Measurements from ENCODE around the gene RAPGEF3. TPM values are rescaled to one million over a fixed set of nuclear protein-coding genes. Genes with fewer than 3 reads are reported as not detected.
A peak's percentile ranks its signal among the peaks of the same experiment; 100 is the strongest.

The RAPGEF3 gene, protein sequence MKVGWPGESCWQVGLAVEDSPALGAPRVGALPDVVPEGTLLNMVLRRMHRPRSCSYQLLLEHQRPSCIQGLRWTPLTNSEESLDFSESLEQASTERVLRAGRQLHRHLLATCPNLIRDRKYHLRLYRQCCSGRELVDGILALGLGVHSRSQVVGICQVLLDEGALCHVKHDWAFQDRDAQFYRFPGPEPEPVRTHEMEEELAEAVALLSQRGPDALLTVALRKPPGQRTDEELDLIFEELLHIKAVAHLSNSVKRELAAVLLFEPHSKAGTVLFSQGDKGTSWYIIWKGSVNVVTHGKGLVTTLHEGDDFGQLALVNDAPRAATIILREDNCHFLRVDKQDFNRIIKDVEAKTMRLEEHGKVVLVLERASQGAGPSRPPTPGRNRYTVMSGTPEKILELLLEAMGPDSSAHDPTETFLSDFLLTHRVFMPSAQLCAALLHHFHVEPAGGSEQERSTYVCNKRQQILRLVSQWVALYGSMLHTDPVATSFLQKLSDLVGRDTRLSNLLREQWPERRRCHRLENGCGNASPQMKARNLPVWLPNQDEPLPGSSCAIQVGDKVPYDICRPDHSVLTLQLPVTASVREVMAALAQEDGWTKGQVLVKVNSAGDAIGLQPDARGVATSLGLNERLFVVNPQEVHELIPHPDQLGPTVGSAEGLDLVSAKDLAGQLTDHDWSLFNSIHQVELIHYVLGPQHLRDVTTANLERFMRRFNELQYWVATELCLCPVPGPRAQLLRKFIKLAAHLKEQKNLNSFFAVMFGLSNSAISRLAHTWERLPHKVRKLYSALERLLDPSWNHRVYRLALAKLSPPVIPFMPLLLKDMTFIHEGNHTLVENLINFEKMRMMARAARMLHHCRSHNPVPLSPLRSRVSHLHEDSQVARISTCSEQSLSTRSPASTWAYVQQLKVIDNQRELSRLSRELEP
- polyA plus RNA-seq (2012; ENCODE audit: low read depth, missing spikeins) = 0.47 TPM

DNA sequence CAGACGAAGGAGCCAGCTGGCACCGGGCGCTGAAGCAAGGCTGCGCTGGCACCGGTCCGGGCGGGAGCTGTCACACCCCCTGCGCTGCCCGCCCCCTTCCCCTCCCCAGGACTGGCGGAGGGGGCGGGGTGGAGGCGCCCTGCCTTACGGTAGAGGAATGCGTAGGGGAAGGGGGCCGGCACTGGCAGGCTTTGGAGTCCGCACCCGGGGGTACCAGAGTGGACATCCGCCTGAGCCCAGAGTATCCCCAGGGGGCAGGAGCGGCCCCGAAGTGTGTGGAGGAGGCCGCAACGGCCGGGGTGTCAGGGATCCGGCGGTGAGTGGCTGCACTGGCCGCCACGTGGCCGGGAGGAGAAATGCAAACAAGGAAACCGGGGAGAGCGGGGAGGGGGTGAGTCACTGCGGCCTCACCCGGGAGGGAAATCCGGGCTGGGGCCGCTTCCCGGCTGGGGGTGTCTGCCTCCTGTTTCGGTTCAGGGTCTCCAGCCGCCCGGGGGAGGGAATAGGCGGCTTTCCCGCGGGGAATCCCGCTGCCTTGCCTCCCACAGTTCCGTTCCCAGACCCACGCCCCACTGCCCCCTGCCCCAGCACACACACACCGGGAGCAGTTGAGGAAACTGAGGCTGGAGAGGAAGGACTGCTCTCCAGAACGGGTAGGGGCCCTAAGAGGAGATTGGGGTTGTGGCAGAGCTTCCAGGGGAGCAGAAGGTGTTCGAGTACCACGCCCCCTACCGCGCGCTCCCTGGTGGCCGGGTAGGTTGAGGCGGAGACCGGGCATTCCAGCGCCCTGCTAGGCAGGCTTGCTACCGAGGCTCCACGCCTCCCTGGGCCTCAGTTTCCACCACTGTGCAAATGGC lies at the start of gene RAPGEF3:
TSS of gene RAPGEF3 (minus strand) at position 47 of the 857 bp plus-strand sequence. CDS start 324 bp downstream, outside the sequence.
- FAIRE-seq = peak; percentile 82
- TF ChIP-seq POU2F2 (IDR thresholded peaks at IDR 0.05; ENCODE audit: low read depth, low read length) = 0 out of 2 replicates have a peak, but pooled peaks have one; percentile 12
- TF ChIP-seq SPI1 (IDR thresholded peaks at IDR 0.05; ENCODE audit: low read depth, low read length) = no peak
- peak; percentile 85 for DNase-seq (ENCODE audit: insufficient read length, low spot score)

DNA sequence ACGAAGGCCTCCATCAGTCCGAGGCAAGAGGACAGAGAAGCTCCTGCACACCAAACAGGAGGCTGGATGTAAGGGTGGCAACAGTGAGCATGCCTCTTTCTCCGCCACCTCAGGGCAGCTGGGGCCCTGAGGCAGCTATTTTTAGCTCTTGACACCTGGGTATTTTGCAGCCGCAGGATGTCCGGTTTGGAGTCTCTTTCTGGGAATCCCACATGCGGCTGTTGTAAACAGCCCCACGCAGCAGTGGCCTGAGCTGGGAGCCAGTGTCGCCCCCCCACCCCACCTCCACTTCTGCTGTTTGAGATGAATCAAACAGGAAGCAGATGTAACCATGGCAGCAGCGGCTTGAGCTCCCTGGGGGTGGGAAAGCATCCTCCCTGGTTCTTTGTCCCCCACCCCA lies 49.4 kb upstream of the RAPGEF3 start:
- TF ChIP-seq POLR2A (IDR thresholded peaks at IDR 0.05; ENCODE audit: low read depth, low read length) (no peak), SPI1 (IDR thresholded peaks at IDR 0.05; ENCODE audit: low read depth, low read length) (peak; percentile 11; the same call in 1 of the 2 replicates), TAF1 (IDR thresholded peaks at IDR 0.05; ENCODE audit: low read depth, low read length) (no peak), POLR2AphosphoS5 (IDR thresholded peaks at IDR 0.05; ENCODE audit: low read depth, low read length) (no peak)
- peak; percentile 23 for FAIRE-seq
- no peak for DNase-seq (ENCODE audit: insufficient read length, low spot score)

DNA sequence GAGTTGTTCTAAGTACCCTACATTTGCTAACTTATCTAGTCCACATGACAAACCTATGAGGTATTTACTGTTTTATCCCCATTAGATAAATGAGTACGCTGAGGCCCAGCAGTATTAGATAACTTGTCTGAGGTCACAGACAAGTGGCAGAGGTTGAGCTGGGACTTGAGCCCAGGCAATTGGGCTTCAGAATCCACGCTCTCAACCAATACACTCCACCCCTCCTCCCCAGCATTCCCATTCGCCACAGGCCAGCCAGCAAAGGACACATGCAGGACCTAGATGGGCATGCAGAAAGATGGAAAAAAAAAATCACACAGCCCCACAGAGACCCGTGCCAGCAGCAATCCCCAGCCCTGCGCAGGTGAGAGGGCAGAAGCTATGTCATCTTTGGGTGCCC lies 48.7 kb upstream of the RAPGEF3 start:
- FAIRE-seq (no peak), DNase-seq (ENCODE audit: insufficient read length, low spot score) (no peak)
- TF ChIP-seq SPI1 (IDR thresholded peaks at IDR 0.05; ENCODE audit: low read depth, low read length) (no peak), TAF1 (IDR thresholded peaks at IDR 0.05; ENCODE audit: low read depth, low read length) (no peak), POU2F2 (IDR thresholded peaks at IDR 0.05; ENCODE audit: low read depth, low read length) (no peak), PAX5 (IDR thresholded peaks at IDR 0.05; ENCODE audit: insufficient read depth, low read length, severe bottlenecking) (no peak), POLR2AphosphoS5 (IDR thresholded peaks at IDR 0.05; ENCODE audit: low read depth, low read length) (no peak), POLR2A (IDR thresholded peaks at IDR 0.05; ENCODE audit: low read depth, low read length) (no peak)

DNA sequence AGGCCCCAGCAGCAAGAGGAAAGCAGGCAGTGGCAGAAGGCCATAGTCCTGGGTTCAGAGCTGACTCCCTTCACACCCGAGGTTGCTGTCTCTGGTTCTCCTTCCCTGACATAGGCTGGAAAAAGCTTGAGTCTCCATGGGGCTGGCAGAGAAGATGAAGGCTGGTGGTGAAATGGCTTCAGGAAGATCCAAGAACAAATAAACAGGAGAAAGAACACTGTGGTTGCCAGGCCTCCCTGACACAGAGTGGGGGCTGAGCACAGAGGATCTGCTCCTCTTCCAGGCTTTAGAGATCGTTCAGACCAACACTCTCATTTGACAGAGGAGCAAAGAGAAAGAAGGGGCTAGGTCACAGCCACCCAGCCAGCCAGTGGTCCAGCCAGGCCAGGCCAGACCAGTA lies 46.7 kb upstream of the RAPGEF3 start:
- DNase-seq (ENCODE audit: insufficient read length, low spot score) (no peak), FAIRE-seq (no peak)
- TF ChIP-seq TAF1 (IDR thresholded peaks at IDR 0.05; ENCODE audit: low read depth, low read length) = no peak
- TF ChIP-seq POU2F2 (IDR thresholded peaks at IDR 0.05; ENCODE audit: low read depth, low read length) = no peak
- TF ChIP-seq POLR2A (IDR thresholded peaks at IDR 0.05; ENCODE audit: low read depth, low read length) = no peak
- TF ChIP-seq PAX5 (IDR thresholded peaks at IDR 0.05; ENCODE audit: insufficient read depth, low read length, severe bottlenecking) = no peak
- TF ChIP-seq POLR2AphosphoS5 (IDR thresholded peaks at IDR 0.05; ENCODE audit: low read depth, low read length) = no peak
- no peak for TF ChIP-seq SPI1 (IDR thresholded peaks at IDR 0.05; ENCODE audit: low read depth, low read length)

DNA sequence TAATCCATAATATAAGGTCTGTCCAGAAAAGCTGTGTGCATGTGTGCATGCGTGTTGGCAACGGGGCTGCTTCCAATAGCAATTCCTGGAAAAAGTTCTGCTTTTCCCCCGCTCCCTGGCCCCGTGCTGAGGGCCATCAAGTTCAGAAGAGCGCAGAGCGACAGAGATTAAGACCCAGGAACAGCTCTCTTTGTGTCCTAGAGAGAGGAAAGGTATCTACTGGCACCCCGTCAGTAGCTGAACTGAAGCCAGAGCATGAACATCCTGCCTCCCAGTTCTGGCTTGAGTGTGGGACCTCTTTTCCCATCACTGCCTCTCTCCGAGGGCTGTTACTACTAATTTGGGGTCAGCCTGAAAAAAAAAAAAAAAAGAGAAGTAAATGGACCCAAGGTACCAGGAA lies 45.5 kb upstream of the RAPGEF3 start:
- TF ChIP-seq POLR2A (IDR thresholded peaks at IDR 0.05; ENCODE audit: low read depth, low read length) = no peak
- TF ChIP-seq SPI1 (IDR thresholded peaks at IDR 0.05; ENCODE audit: low read depth, low read length) = no peak
- TF ChIP-seq POLR2AphosphoS5 (IDR thresholded peaks at IDR 0.05; ENCODE audit: low read depth, low read length) = no peak
- no peak for TF ChIP-seq TAF1 (IDR thresholded peaks at IDR 0.05; ENCODE audit: low read depth, low read length)
- TF ChIP-seq POU2F2 (IDR thresholded peaks at IDR 0.05; ENCODE audit: low read depth, low read length) = no peak
- no peak for TF ChIP-seq PAX5 (IDR thresholded peaks at IDR 0.05; ENCODE audit: insufficient read depth, low read length, severe bottlenecking)
- no peak for FAIRE-seq
- DNase-seq (ENCODE audit: insufficient read length, low spot score) = no peak

DNA sequence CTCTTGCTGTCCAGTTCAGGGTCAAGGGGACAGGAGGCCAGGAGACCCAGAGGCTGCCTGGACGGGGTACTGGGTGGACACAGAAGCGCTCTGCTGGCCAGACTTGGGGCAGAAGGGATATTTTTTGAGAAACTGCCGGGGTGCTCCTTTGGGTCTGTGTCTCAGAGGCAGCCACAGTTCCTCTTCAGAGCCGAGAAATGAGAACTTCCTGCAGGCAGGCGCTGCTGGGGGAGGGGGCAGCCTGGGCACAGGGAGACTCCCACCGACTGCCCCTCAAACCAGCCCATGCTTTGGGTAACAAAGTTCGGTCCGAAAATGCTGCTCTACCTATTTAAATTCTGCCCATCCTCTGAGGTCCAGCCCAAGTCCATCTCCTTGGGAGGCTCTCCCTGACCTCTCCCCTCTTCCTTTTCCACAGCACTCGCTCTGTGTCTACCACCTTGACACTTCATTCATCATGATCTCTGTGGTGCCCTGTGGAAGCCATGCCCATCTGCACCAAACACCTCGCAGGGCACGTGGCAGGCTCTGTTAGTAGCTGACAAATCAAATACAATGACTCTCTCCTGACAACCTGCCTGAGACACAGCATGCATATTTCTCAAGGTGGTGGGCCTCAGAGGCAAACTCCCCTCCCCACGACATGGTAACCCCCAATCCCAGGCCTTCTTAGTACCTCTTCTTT lies 44.7 kb upstream of the RAPGEF3 start:
- FAIRE-seq = peak; percentile 40
- no peak for TF ChIP-seq POLR2AphosphoS5 (IDR thresholded peaks at IDR 0.05; ENCODE audit: low read depth, low read length)
- TF ChIP-seq PAX5 (IDR thresholded peaks at IDR 0.05; ENCODE audit: insufficient read depth, low read length, severe bottlenecking) = no peak
- no peak for TF ChIP-seq POU2F2 (IDR thresholded peaks at IDR 0.05; ENCODE audit: low read depth, low read length)
- 0 out of 2 replicates have a peak, but pooled peaks have one; percentile 27 for TF ChIP-seq SPI1 (IDR thresholded peaks at IDR 0.05; ENCODE audit: low read depth, low read length)
- no peak for TF ChIP-seq POLR2A (IDR thresholded peaks at IDR 0.05; ENCODE audit: low read depth, low read length)
- TF ChIP-seq TAF1 (IDR thresholded peaks at IDR 0.05; ENCODE audit: low read depth, low read length) = no peak
- no peak for DNase-seq (ENCODE audit: insufficient read length, low spot score)

DNA sequence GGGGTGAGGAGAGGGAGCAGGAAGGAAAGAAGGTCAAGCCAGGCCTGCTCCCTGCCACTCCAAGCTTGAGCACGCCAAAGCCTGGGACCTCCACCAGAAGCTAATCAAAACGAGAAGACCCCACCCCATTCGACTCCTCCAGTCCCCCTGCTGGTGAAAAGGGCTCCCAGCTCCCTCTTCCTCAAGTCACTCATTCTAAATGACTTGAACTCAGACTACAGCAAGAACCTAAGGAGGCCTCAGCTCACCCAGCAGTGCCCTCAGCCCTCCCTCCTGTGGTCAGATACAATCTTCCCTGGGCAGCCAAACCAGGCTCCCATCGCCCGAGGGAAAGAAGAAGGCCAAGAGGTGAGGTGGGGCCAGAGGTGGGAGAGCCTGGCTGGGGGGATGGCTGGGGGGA lies 43.6 kb upstream of the RAPGEF3 start:
- DNase-seq (ENCODE audit: insufficient read length, low spot score) (no peak), FAIRE-seq (no peak)
- TF ChIP-seq POLR2A (IDR thresholded peaks at IDR 0.05; ENCODE audit: low read depth, low read length) = no peak
- no peak for TF ChIP-seq TAF1 (IDR thresholded peaks at IDR 0.05; ENCODE audit: low read depth, low read length)
- TF ChIP-seq PAX5 (IDR thresholded peaks at IDR 0.05; ENCODE audit: insufficient read depth, low read length, severe bottlenecking) = no peak
- no peak for TF ChIP-seq POU2F2 (IDR thresholded peaks at IDR 0.05; ENCODE audit: low read depth, low read length)
- TF ChIP-seq SPI1 (IDR thresholded peaks at IDR 0.05; ENCODE audit: low read depth, low read length) = no peak
- no peak for TF ChIP-seq POLR2AphosphoS5 (IDR thresholded peaks at IDR 0.05; ENCODE audit: low read depth, low read length)

DNA sequence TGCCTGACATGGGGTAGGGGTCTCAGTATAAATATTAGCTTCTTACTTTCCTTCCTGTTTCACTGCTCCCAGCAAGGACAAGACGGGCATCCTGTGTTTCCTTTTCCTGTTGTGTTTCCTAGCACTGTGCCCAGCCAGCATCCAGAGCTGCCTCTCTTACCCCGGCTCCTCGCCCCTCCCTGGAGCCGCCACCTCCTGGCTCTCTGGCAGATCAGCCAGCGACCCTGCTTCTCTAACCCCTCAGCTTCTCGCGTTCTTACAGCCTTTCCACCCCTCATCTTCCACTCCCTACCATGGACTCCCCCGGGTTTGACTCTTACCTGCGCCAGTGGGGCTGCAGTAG lies 43.2 kb upstream of the RAPGEF3 start:
- FAIRE-seq = no peak
- no peak for TF ChIP-seq PAX5 (IDR thresholded peaks at IDR 0.05; ENCODE audit: insufficient read depth, low read length, severe bottlenecking)
- TF ChIP-seq POLR2AphosphoS5 (IDR thresholded peaks at IDR 0.05; ENCODE audit: low read depth, low read length) = no peak
- no peak for TF ChIP-seq POLR2A (IDR thresholded peaks at IDR 0.05; ENCODE audit: low read depth, low read length)
- DNase-seq (ENCODE audit: insufficient read length, low spot score) = no peak

Measured in GM12891 (cell line).